Transverse colon (tissue), 4 donors: ENCODE data around the gene HPSE. TPM values are rescaled to one million over a fixed set of nuclear protein-coding genes. Genes with fewer than 3 reads are reported as not detected.

Source experiments
- DNase-seq: peaks from one replicate; pipeline ENCODE4 v3.0.0-alpha.2; 2019
- H3K27ac ChIP-seq, 4 donors: fragments of 200-600 bp; sonication (generic); 2 replicates each; pipeline ENCODE4 v1.5.1; 2016 to 2018; ENCODE audit warnings: inconsistent platforms in 4 of 4
- H3K27me3 ChIP-seq: fragments of 200-600 bp; sonication (generic); 2 replicates; pipeline ENCODE4 v1.5.1; 2017; ENCODE audit warnings: inconsistent platforms
- H3K36me3 ChIP-seq, 4 donors: fragments of 200-600 bp; sonication (generic); 2 replicates each; pipeline ENCODE4 v1.5.1; 2017 to 2019; ENCODE audit warnings: inconsistent platforms in 4 of 4
- H3K4me1 ChIP-seq, 4 donors: fragments of 200-600 bp; sonication (generic); 2 replicates each; pipeline ENCODE4 v1.5.1; 2017 to 2020; ENCODE audit warnings: inconsistent platforms in 4 of 4
- H3K4me3 ChIP-seq, 4 donors: fragments of 200-600 bp; sonication (generic); 1 replicate in 1 of 4; 2 replicates in 3 of 4; pipeline versions ENCODE4 v1.5.1 to v1.6.1; 2017 to 2019; ENCODE audit warnings: inconsistent platforms in 4 of 4
- H3K9me3 ChIP-seq, 2 donors: fragments of 200-600 bp; sonication (generic); 2 replicates each; pipeline ENCODE4 v1.5.1; 2017 to 2019; ENCODE audit warnings: inconsistent platforms in 2 of 2
- EP300 ChIP-seq: sonication (generic); formaldehyde crosslinking; IDR thresholded peaks from one replicate; pipeline ENCODE4 v1.6.1; 2017; ENCODE audit warnings: antibody characterized with exemption, low read depth
- POLR2A ChIP-seq: fragments of 450-650 bp; IDR thresholded peaks from one replicate; pipeline ENCODE4 v1.6.1; 2016; ENCODE audit warnings: antibody characterized with exemption, mild to moderate bottlenecking, moderate library complexity
- POLR2AphosphoS5 ChIP-seq, 3 donors: sonication (generic); formaldehyde crosslinking; IDR thresholded peaks; one replicate each; pipeline ENCODE4 v1.6.1; 2016; ENCODE audit warnings: antibody characterized with exemption in 3 of 3
- WGBS, 2 donors: methylation state at CpG; one replicate each; pipeline ENCODE4 v1.1.5; 2018; ENCODE audit warnings: low coverage in 1 of 2; 5-methylcytosine and 5-hydroxymethylcytosine counted together
- in situ Hi-C, 4 donors: fragments of 200-750 bp; cut with MboI; loops; one replicate each; pipeline versions ENCODE4 v1.15.0 to v1.15.1; 2017; ENCODE audit warnings: low sequenced_read_pairs in 3 of 4, low pct_ligation_motif_present in 1 of 4, low pct_unique_long_range_greater_than_20kb in 1 of 4
- intact Hi-C: fragments of 100-400 bp; cut with DNase I; formaldehyde crosslinking; loops from one replicate; pipeline ENCODE4 v1.15.1; 2023; ENCODE audit warnings: low total_unique reads
- total RNA-seq, 4 donors: library from RNA; depleted of rRNA; stranded (reverse); fragments of >200 nt; gene quantifications; one replicate each; pipeline ENCODE4 v1.1.0, GENCODE V29; 2016
- TF ChIP-seq, protein P1 (sequence below), 5 experiments: fragments of 200-600 bp in 3 of 5; fragments of 450-650 bp in 2 of 5; sonication (generic) in 3 of 5; IDR thresholded peaks; 1 replicate in 2 of 5; 2 replicates in 3 of 5; pipeline ENCODE4 v1.5.1; 2016 to 2017; ENCODE audit warnings: antibody characterized with exemption in 5 of 5, inconsistent platforms in 3 of 5, mild to moderate bottlenecking in 2 of 5, moderate library complexity in 1 of 5

Gene HPSE
- total RNA-seq, 4 donors from 2014 or later, result 0.75 to 5.4 (median 4.3) TPM

DNA sequence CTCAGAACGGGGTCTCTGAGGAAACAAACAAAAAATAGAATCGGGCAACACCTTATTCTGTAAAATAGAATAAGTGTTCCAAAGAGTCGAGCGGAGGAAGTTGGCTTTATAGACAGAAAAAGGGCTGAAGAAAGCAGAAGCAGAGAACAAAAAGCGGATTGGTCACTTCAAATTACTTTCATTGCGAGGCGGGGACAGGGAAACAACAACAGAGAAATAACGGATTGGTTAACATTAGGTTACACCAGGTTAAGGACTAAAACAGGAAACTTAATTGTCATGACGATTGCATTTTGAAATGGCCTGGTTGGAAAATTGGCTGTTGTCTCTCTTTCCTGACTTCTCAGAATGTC is 49.6 kb downstream of the HPSE start:
- no peak for DNase-seq
- intact Hi-C loops, result no loop called here
- H3K36me3 ChIP-seq, result no peaks in the 10 kb centered on the region
- peaks cover 5 to 37% (median 20%) of the 10 kb centered on the region in 4 donors for H3K4me1 ChIP-seq
- peak overlapping the region; percentile 37 to 80 (median 60) for H3K4me3 ChIP-seq
- H3K27me3 ChIP-seq, result no peaks in the 10 kb centered on the region
- peak overlapping the region; percentile 92 to 96 (median 93) for H3K27ac ChIP-seq
- no peak for TF ChIP-seq EP300
- no peak for TF ChIP-seq POLR2AphosphoS5 (IDR thresholded peaks at IDR 0.05)
- no peak for TF ChIP-seq POLR2A
- TF ChIP-seq, protein P1, sequence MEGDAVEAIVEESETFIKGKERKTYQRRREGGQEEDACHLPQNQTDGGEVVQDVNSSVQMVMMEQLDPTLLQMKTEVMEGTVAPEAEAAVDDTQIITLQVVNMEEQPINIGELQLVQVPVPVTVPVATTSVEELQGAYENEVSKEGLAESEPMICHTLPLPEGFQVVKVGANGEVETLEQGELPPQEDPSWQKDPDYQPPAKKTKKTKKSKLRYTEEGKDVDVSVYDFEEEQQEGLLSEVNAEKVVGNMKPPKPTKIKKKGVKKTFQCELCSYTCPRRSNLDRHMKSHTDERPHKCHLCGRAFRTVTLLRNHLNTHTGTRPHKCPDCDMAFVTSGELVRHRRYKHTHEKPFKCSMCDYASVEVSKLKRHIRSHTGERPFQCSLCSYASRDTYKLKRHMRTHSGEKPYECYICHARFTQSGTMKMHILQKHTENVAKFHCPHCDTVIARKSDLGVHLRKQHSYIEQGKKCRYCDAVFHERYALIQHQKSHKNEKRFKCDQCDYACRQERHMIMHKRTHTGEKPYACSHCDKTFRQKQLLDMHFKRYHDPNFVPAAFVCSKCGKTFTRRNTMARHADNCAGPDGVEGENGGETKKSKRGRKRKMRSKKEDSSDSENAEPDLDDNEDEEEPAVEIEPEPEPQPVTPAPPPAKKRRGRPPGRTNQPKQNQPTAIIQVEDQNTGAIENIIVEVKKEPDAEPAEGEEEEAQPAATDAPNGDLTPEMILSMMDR (IDR thresholded peaks at IDR 0.05), result no peak
- in situ Hi-C loops, result loop anchor here in 2 of 4 donors (10.0 to 25.0 kb wide), 3 partner anchors 170 to 823 kb away; partner anchors contain the start of genes SEC31A (in 2 of the 2), HELQ (in 1 of the 2) and MRPS18C (in 1 of the 2)
- H3K9me3 ChIP-seq, result no peaks in the 10 kb centered on the region
- WGBS, 2 donors, result 0 to 1% methylated on average over 9 of the region's 9 CpGs

DNA sequence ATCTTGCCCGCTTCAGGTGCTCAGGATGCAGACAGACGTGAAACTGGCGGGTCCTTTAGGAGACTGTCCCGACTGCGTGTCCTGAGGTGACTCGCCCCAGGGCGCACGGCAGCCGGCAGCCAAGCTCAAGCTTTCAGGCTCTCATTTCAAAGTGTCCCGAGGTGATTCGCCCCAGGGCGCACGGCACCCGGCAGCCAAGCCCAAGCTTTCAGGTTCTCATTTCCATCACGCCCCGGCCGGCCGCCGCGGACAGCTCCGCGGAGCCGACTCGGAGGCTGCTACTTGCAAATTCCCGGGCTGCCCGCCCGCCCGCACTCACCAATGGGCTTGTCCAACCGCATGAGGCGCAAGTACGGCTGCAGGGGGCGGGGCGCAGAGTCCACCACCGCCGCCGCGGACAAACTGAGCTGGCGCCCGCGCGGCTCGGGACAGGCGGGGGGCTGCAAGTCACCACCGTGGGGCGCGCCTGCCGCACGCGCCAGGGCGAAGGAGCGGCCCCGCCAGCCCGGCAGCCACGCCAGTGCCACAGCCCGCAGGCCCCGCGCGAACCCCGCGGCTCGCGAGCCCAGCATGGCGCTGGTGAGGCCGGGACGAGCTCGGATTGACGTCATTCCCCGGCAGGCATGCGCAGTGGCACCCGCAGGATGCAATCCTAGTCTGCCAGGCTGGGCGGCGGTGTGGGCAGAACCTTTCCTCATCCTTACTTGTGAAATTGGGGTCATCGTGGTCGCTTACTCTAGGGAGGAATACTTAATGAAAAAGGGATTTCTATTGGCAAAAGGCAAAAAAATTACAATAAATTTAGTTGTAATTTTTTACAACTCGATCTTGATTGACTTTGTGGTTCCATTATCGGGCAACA is 50.2 kb downstream of the HPSE start, which contains the start of gene COQ2:
TSS of gene COQ2 (minus strand) at position 606 of the 862 bp plus-strand sequence. CDS start at position 572, 34 bp downstream.
- Histone ChIP-seq H3K36me3 (no peaks in the 10 kb centered on the region), H3K27me3 (no peaks in the 10 kb centered on the region), H3K9me3 (no peaks in the 10 kb centered on the region), H3K4me1 (peaks cover 5 to 37% (median 20%) of the 10 kb centered on the region in 4 donors), H3K4me3 (peak within 1 kb of the TSS; percentile 37 to 80 (median 60)), H3K27ac (peak within 1 kb of the TSS; percentile 92 to 96 (median 93))
- peak; percentile 97 for DNase-seq
- TF ChIP-seq POLR2A, result peak; percentile 53
- TF ChIP-seq POLR2AphosphoS5 (IDR thresholded peaks at IDR 0.05), result peak; percentile 82 to 84 (median 83)
- TF ChIP-seq, protein P1 (IDR thresholded peaks at IDR 0.05), result peak; percentile 14 to 55 (median 24)
- no peak for TF ChIP-seq EP300
- 0% methylated on average over 4 to 42 of the region's 76 CpGs for WGBS, 2 donors
- intact Hi-C loops, result no loop called here
- in situ Hi-C loops, result loop anchor here in 2 of 4 donors (10.0 to 25.0 kb wide), 3 partner anchors 170 to 822 kb away; partner anchors contain the start of genes SEC31A (in 2 of the 2), HELQ (in 1 of the 2) and MRPS18C (in 1 of the 2)

DNA sequence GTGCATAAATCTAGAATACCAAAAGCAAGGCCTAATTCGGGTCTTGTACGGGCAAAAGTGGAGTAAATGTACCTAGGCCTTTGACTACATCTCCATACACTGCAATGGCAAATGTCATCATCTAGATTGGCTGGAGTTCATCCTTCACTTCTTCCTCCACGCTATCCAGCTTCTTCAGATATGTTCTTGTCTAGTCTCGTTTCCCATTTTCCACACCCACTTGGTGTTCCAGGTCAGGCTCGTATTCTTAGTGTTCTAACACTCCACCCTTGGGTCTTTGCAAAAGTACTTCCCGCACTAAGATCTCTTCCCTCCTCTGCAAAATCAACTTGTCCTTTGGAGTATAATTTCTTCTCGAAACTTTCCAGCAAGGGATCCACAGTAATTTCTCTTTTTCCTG is 51.5 kb downstream of the HPSE start:
- DNase-seq, result no peak
- intact Hi-C loops (no loop called here), in situ Hi-C loops (loop anchor here in 2 of 4 donors (10.0 to 25.0 kb wide), 3 partner anchors 172 to 821 kb away; partner anchors contain the start of genes SEC31A (in 2 of the 2), HELQ (in 1 of the 2) and MRPS18C (in 1 of the 2))
- TF ChIP-seq POLR2A, result no peak
- TF ChIP-seq, protein P1 (IDR thresholded peaks at IDR 0.05), result no peak
- no peak for TF ChIP-seq POLR2AphosphoS5 (IDR thresholded peaks at IDR 0.05)
- TF ChIP-seq EP300, result no peak
- peaks cover 0 to 10% (median 0%) of the 10 kb centered on the region in 4 donors for H3K36me3 ChIP-seq
- no peak overlapping the region for H3K4me3 ChIP-seq
- H3K4me1 ChIP-seq, result peaks cover 5 to 37% (median 20%) of the 10 kb centered on the region in 4 donors
- H3K27me3 ChIP-seq, result no peaks in the 10 kb centered on the region
- no peak overlapping the region for H3K27ac ChIP-seq
- WGBS, 2 donors, result 83 to 95% methylated on average over 4 to 7 of the region's 7 CpGs
- no peaks in the 10 kb centered on the region for H3K9me3 ChIP-seq

DNA sequence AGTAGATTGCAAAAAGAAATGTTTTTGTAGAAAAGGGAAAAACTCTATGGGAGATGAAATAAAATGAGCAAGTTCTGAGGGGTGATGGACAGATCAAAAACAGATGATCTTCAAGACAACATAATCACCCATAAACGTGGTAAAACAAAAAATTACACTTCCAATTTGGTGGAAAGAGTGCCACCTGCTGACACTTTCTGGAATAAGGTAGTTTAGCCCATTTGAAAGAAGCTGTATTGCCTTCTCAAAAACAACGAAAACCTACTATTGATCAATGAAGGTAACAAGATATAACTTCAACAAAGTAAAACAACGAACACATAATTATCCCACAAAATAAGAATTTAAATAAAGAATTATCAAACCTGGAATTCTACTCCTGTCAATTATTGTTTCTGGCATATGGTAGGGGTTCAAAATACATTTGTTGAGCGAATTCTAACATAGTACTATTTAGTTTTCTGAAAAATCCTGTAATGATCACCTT is 52.6 kb downstream of the HPSE start:
- in situ Hi-C loops, result loop anchor here in 2 of 4 donors (10.0 to 25.0 kb wide), 3 partner anchors 173 to 820 kb away; partner anchors contain the start of genes SEC31A (in 2 of the 2), HELQ (in 1 of the 2) and MRPS18C (in 1 of the 2)
- Histone ChIP-seq H3K27ac (no peak overlapping the region), H3K4me3 (no peak overlapping the region), H3K4me1 (peaks cover 5 to 37% (median 20%) of the 10 kb centered on the region in 4 donors), H3K36me3 (peaks cover 0 to 11% (median 0%) of the 10 kb centered on the region in 4 donors), H3K9me3 (no peaks in the 10 kb centered on the region), H3K27me3 (no peaks in the 10 kb centered on the region)
- 28 to 32% methylated on average over 4 of the region's 4 CpGs for WGBS, 2 donors
- TF ChIP-seq EP300, result no peak
- TF ChIP-seq, protein P1 (IDR thresholded peaks at IDR 0.05), result peak; percentile 64 to 75 (median 69)
- DNase-seq, result peak; percentile 43
- intact Hi-C loops, result no loop called here
